ENCODE data around the gene MGRN1.

DNA sequence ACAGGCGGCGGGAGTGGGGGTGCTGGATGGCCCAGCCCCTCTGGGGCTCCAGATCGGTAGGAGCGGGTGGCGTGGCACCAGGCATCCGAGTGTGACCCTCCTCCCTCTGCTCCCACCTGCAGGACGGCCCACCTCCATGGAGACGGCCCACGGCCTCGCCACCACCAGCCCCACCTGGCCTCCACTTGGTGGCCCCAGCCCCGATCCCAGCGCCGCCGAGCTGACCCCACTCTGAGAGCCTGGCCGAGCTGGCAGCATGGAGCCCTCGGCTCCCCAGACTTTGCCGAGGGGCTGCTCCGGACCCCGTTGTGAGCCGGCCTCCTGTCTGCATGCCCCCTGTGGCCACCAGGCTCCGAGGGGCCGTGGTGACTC, 64.0 kb downstream of the MGRN1 start:
- TF ChIP-seq, protein P1, sequence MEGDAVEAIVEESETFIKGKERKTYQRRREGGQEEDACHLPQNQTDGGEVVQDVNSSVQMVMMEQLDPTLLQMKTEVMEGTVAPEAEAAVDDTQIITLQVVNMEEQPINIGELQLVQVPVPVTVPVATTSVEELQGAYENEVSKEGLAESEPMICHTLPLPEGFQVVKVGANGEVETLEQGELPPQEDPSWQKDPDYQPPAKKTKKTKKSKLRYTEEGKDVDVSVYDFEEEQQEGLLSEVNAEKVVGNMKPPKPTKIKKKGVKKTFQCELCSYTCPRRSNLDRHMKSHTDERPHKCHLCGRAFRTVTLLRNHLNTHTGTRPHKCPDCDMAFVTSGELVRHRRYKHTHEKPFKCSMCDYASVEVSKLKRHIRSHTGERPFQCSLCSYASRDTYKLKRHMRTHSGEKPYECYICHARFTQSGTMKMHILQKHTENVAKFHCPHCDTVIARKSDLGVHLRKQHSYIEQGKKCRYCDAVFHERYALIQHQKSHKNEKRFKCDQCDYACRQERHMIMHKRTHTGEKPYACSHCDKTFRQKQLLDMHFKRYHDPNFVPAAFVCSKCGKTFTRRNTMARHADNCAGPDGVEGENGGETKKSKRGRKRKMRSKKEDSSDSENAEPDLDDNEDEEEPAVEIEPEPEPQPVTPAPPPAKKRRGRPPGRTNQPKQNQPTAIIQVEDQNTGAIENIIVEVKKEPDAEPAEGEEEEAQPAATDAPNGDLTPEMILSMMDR (IDR thresholded peaks at IDR 0.05): no peak
- TF ChIP-seq POLR2A (IDR thresholded peaks at IDR 0.05): no peak
